CD14-positive monocyte (primary cell): ENCODE data around the gene DDI2. TPM values are rescaled to one million over a fixed set of nuclear protein-coding genes. Genes with fewer than 3 reads are reported as not detected.

ENCODE experiments used
- DNase-seq, 3 donors: peaks; one replicate each; pipeline ENCODE4 v3.0.0-alpha.2; 2011 to 2022
- H2AFZ ChIP-seq: 2 replicates; pipeline ENCODE4 v1.6.0; 2012; ENCODE audit warnings: mild to moderate bottlenecking, low read depth, low read length, inconsistent platforms; ENCODE audit not compliant: insufficient read depth, poor library complexity, severe bottlenecking
- H3K27ac ChIP-seq, 2 donors: 1 replicate in 1 of 2; 2 replicates in 1 of 2; pipeline ENCODE4 v1.5.1; 2012 to 2013; ENCODE audit warnings: low read length in 2 of 2, control low read depth in 1 of 2, inconsistent platforms in 1 of 2, low read depth in 1 of 2, mild to moderate bottlenecking in 1 of 2
- H3K27me3 ChIP-seq, 2 donors: one replicate each; pipeline versions ENCODE4 v1.6.0 to v1.6.1; 2011 to 2013; ENCODE audit warnings: low read length in 2 of 2; ENCODE audit not compliant: control insufficient read depth in 2 of 2, insufficient read depth in 2 of 2
- H3K36me3 ChIP-seq, 2 donors: replicated peaks in 1 of 2; 1 replicate in 1 of 2; 2 replicates in 1 of 2; pipeline versions ENCODE4 v1.5.1 to v1.6.1; 2012 to 2013; ENCODE audit warnings: low read length in 2 of 2, control low read depth in 1 of 2, inconsistent platforms in 1 of 2, mild to moderate bottlenecking in 1 of 2; ENCODE audit not compliant: insufficient read depth in 2 of 2, control insufficient read depth in 1 of 2
- H3K4me1 ChIP-seq, 2 donors: 1 replicate in 1 of 2; 2 replicates in 1 of 2; pipeline versions ENCODE4 v1.5.1 to v1.6.1; 2012 to 2013; ENCODE audit warnings: low read length in 2 of 2, control low read depth in 1 of 2, inconsistent platforms in 1 of 2, mild to moderate bottlenecking in 1 of 2, moderate library complexity in 1 of 2; ENCODE audit not compliant: insufficient read depth in 2 of 2, control insufficient read depth in 1 of 2
- H3K4me2 ChIP-seq: replicated peaks from 2 replicates; pipeline ENCODE3; 2012; ENCODE audit warnings: low read length, moderate library complexity, mild to moderate bottlenecking; ENCODE audit not compliant: poor library complexity, severe bottlenecking; ENCODE audit errors: extremely low read depth
- H3K4me3 ChIP-seq, 3 experiments: fragments of 200-600 bp in 1 of 3; sonication (generic) in 1 of 3; replicated peaks in 1 of 3; 1 replicate in 2 of 3; 2 replicates in 1 of 3; pipeline ENCODE4 v1.5.1; 2011 to 2013; ENCODE audit warnings: low read length in 3 of 3, mild to moderate bottlenecking in 3 of 3, control low read depth in 2 of 3, low read depth in 2 of 3, inconsistent platforms in 1 of 3, moderate library complexity in 1 of 3
- H3K79me2 ChIP-seq: 2 replicates; pipeline ENCODE4 v1.6.0; 2012; ENCODE audit warnings: mild to moderate bottlenecking, control low read depth, inconsistent platforms, low read length, moderate library complexity; ENCODE audit not compliant: insufficient read depth
- H3K9ac ChIP-seq: 2 replicates; pipeline ENCODE4 v1.6.0; 2017; ENCODE audit warnings: low read length, mild to moderate bottlenecking; ENCODE audit not compliant: insufficient read depth, poor library complexity, severe bottlenecking
- H3K9me3 ChIP-seq, 2 donors: replicated peaks in 1 of 2; 1 replicate in 1 of 2; 2 replicates in 1 of 2; pipeline versions ENCODE4 v1.5.1 to v1.6.1; 2012 to 2013; ENCODE audit warnings: low read length in 2 of 2, control low read depth in 1 of 2; ENCODE audit not compliant: control insufficient read depth in 1 of 2, insufficient read depth in 1 of 2
- H4K20me1 ChIP-seq: 2 replicates; pipeline ENCODE4 v1.6.0; 2012; ENCODE audit warnings: mild to moderate bottlenecking, low read length, control low read depth, moderate library complexity; ENCODE audit not compliant: insufficient read depth
- H3K27ac Mint-ChIP-seq, 7 donors: one replicate each; pipeline ENCODE4 v1.8.0; 2020; ENCODE audit warnings: mild to moderate bottlenecking in 7 of 7, mixed read lengths in 7 of 7, moderate library complexity in 6 of 7, inconsistent platforms in 2 of 7
- H3K27me3 Mint-ChIP-seq, 3 donors: one replicate each; pipeline ENCODE4 v1.8.0; 2021 to 2022; ENCODE audit warnings: low read depth in 3 of 3, mild to moderate bottlenecking in 3 of 3, mixed read lengths in 3 of 3, moderate library complexity in 3 of 3, inconsistent platforms in 1 of 3
- H3K36me3 Mint-ChIP-seq, 2 donors: one replicate each; pipeline ENCODE4 v1.8.0; 2020; ENCODE audit warnings: mixed read lengths in 2 of 2, inconsistent platforms in 1 of 2, mild to moderate bottlenecking in 1 of 2
- H3K4me1 Mint-ChIP-seq: one replicate; pipeline ENCODE4 v1.8.0; 2020; ENCODE audit warnings: mild to moderate bottlenecking, mixed read lengths
- H3K4me3 Mint-ChIP-seq, 2 donors: one replicate each; pipeline ENCODE4 v1.8.0; 2020; ENCODE audit warnings: mild to moderate bottlenecking in 2 of 2, mixed read lengths in 2 of 2, moderate library complexity in 1 of 2
- H3K9me3 Mint-ChIP-seq, 7 donors: one replicate each; pipeline ENCODE4 v1.8.0; 2020 to 2022; ENCODE audit warnings: mixed read lengths in 7 of 7, mild to moderate bottlenecking in 6 of 7, moderate library complexity in 6 of 7, inconsistent platforms in 2 of 7
- WGBS: methylation state at CpG from one replicate; pipeline ENCODE4 v1.1.5; 2013; ENCODE audit warnings: missing lambda C conversion rate; ENCODE audit not compliant: insufficient coverage; 5-methylcytosine and 5-hydroxymethylcytosine counted together
- intact Hi-C, 2 donors: fragments of 100-400 bp; cut with micrococcal nuclease; formaldehyde crosslinking; loops; one replicate each; pipeline versions ENCODE4 v1.15.0 to v1.15.1; 2023
- polyA plus RNA-seq, 3 donors: library from polyadenylated mRNA; depleted of rRNA in 1 of 3; unstranded in 2 of 3; stranded (reverse) in 1 of 3; fragments of 300-500 nt in 2 of 3; fragments of >200 nt in 1 of 3; fragmentation: Illumina TruSeq in 2 of 3; gene quantifications; 1 replicate in 2 of 3; 2 replicates in 1 of 3; pipeline ENCODE4 v1.2.3, GENCODE V29; 2012 to 2021
- TF ChIP-seq, protein P1 (sequence below): fragments of 200-600 bp; IDR thresholded peaks from one replicate; pipeline ENCODE4 v1.8.0; 2022; ENCODE audit warnings: antibody characterized with exemption, mild to moderate bottlenecking

Gene DDI2
- polyA plus RNA-seq, 3 donors: 2.5 to 5.4 (median 3.2) TPM

DNA sequence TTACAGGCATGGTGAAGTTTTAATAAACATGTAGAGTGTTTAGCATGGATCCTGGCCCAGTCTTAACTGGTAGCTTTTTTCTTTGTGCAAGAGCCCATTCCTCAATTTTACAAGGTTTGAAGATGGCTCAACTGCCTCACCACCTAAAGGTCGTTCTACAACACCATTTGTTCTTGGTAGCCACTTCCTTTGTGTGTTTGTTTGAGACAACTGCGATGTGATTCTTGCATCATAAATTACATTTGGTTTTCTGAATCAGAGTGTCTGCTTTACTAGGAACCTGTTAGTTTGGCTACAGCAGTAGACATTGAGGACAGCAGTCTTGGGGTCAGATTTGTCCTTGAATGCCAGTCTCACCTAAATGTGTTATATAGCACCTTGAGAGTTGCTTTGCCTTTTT, 70.2 kb downstream of the DDI2 start:
- Histone ChIP-seq H3K9me3 (no peaks in the 10 kb centered on the region), H3K27ac (no peak overlapping the region), H3K4me1 (peaks cover 35 to 38% of the 10 kb centered on the region in 2 donors), H3K4me3 (no peak overlapping the region), H3K4me2 (no peak overlapping the region), H3K27me3 (no peaks in the 10 kb centered on the region), H4K20me1 (peaks cover 73% of the 10 kb centered on the region), H3K79me2 (peaks cover 87% of the 10 kb centered on the region), H3K36me3 (peaks cover 5 to 12% of the 10 kb centered on the region in 2 donors), H3K9ac (no peak overlapping the region), H2AFZ (no peak overlapping the region)
- DNase-seq: peak in 1 of 3 donors; percentile 28
- TF ChIP-seq, protein P1, sequence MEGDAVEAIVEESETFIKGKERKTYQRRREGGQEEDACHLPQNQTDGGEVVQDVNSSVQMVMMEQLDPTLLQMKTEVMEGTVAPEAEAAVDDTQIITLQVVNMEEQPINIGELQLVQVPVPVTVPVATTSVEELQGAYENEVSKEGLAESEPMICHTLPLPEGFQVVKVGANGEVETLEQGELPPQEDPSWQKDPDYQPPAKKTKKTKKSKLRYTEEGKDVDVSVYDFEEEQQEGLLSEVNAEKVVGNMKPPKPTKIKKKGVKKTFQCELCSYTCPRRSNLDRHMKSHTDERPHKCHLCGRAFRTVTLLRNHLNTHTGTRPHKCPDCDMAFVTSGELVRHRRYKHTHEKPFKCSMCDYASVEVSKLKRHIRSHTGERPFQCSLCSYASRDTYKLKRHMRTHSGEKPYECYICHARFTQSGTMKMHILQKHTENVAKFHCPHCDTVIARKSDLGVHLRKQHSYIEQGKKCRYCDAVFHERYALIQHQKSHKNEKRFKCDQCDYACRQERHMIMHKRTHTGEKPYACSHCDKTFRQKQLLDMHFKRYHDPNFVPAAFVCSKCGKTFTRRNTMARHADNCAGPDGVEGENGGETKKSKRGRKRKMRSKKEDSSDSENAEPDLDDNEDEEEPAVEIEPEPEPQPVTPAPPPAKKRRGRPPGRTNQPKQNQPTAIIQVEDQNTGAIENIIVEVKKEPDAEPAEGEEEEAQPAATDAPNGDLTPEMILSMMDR: no peak
- intact Hi-C loops: no loop called here
- H3K36me3 Mint-ChIP-seq: peaks cover 16 to 44% of the 10 kb centered on the region in 2 donors
- peaks cover 0 to 1% (median 0%) of the 10 kb centered on the region in 7 donors for H3K9me3 Mint-ChIP-seq
- peaks cover 37% of the 10 kb centered on the region for H3K4me1 Mint-ChIP-seq
- no peak overlapping the region for H3K4me3 Mint-ChIP-seq
- peaks cover 0 to 3% (median 0%) of the 10 kb centered on the region in 3 donors for H3K27me3 Mint-ChIP-seq
- 0% methylated on average over 1 of the region's 2 CpGs for WGBS
- H3K27ac Mint-ChIP-seq: peak overlapping the region in 2 of 7 donors; percentile 23 to 61

DNA sequence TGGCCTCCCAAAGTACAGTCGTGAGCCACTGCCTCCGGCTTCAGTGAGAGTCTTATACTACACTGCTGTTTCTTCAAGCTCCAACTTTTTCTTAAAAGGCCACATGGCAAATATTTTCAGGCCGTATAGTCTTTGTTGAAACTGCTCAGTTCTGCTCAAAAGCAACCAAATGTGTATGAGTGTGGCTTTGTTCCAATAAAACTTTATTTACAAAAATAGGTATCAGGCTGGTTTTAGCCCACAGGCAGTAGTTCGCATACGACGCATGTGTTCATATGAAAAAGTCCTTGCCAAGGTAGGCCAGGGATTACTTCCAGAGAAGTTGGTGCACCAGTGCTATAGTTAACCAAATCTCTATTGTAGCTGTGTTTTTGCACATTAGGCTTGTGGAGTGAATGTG, 73.1 kb downstream of the DDI2 start:
- no peak overlapping the region for H2AFZ ChIP-seq
- Mint-ChIP-seq H3K27ac (no peak overlapping the region), H3K9me3 (no peaks in the 10 kb centered on the region), H3K4me3 (no peak overlapping the region), H3K4me1 (peaks cover 31% of the 10 kb centered on the region), H3K36me3 (peaks cover 19 to 64% of the 10 kb centered on the region in 2 donors), H3K27me3 (peaks cover 0 to 2% (median 1%) of the 10 kb centered on the region in 3 donors)
- TF ChIP-seq, protein P1: no peak
- peaks cover 99% of the 10 kb centered on the region for H3K79me2 ChIP-seq
- H3K9ac ChIP-seq: no peak overlapping the region
- peaks cover 16% of the 10 kb centered on the region in 2 donors for H3K4me1 ChIP-seq
- H3K36me3 ChIP-seq: peaks cover 9 to 12% of the 10 kb centered on the region in 2 donors
- H3K4me3 ChIP-seq: no peak overlapping the region
- 93% methylated on average over 3 of the region's 6 CpGs for WGBS
- no peaks in the 10 kb centered on the region for H3K27me3 ChIP-seq
- intact Hi-C loops: loop anchor here in 1 of 2 donors (5.0 kb wide), 1 partner anchor 33 kb away; a partner anchor contains a TSS
- H3K27ac ChIP-seq: no peak overlapping the region
- peaks cover 96% of the 10 kb centered on the region for H4K20me1 ChIP-seq
- DNase-seq: no peak
- H3K4me2 ChIP-seq: no peak overlapping the region
- no peaks in the 10 kb centered on the region for H3K9me3 ChIP-seq
